OCI-LY3 (cell line): ENCODE data around the gene TCF4.

Experiments
- EZH2phosphoT487 ChIP-seq: fragments of 200-600 bp; shearing (Covaris generic); IDR thresholded peaks from 2 replicates; pipeline ENCODE4 v1.6.1; 2018; ENCODE audit warnings: antibody characterized with exemption, mixed run types, low read depth
- TF ChIP-seq, protein P1 (sequence below): fragments of 200-600, 300-600 bp; sonication (generic); IDR thresholded peaks from 2 replicates; pipeline ENCODE4 v1.5.1; 2014; ENCODE audit warnings: antibody characterized with exemption, low read length, low read depth

DNA sequence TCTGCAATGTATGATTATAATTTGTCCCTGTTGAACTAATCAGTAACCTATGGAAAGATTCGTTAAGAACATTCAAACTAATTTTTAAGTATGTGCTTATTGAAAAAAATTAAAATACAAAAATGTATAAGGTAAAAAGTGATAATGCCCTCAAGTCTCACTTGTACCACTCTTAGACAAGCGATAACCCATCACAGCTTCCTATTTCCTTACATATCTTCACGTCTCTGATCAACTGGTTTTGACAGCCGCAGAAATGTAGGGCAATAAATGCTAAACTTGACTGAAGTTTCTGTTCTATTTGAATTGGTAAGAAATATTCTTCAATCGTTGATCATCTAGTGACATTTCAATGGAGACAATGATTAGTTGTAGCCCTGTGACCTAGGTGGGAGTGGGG lies 112.5 kb downstream of the TCF4 start:
- TF ChIP-seq, protein P1, sequence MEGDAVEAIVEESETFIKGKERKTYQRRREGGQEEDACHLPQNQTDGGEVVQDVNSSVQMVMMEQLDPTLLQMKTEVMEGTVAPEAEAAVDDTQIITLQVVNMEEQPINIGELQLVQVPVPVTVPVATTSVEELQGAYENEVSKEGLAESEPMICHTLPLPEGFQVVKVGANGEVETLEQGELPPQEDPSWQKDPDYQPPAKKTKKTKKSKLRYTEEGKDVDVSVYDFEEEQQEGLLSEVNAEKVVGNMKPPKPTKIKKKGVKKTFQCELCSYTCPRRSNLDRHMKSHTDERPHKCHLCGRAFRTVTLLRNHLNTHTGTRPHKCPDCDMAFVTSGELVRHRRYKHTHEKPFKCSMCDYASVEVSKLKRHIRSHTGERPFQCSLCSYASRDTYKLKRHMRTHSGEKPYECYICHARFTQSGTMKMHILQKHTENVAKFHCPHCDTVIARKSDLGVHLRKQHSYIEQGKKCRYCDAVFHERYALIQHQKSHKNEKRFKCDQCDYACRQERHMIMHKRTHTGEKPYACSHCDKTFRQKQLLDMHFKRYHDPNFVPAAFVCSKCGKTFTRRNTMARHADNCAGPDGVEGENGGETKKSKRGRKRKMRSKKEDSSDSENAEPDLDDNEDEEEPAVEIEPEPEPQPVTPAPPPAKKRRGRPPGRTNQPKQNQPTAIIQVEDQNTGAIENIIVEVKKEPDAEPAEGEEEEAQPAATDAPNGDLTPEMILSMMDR, result no peak
- TF ChIP-seq EZH2phosphoT487, result no peak
